ENCODE results near the gene LRPPRC. TPM values are rescaled to one million over a fixed set of nuclear protein-coding genes. Genes with fewer than 3 reads are reported as not detected.

Gene LRPPRC
- polyA plus RNA-seq, 2 donors, result 11.2 to 23.1 TPM

GRCh38 chr2:43985359-43985758 is 10.4 kb downstream of the LRPPRC start:
- Histone ChIP-seq H3K27ac (ENCODE audit: low read depth in 2 of 2, low read length in 1 of 2) (no peak overlapping the region), H3K36me3 (ENCODE audit: control insufficient read depth in 2 of 2, insufficient read depth in 2 of 2, low read length in 1 of 2) (peaks cover 0 to 3% of the 10 kb centered on the region in 2 donors), H3K4me3 (ENCODE audit: low read depth in 1 of 2, low read length in 2 of 2) (no peak overlapping the region), H3K9me3 (ENCODE audit: control insufficient read depth in 2 of 2, insufficient read depth in 1 of 2, low read depth in 1 of 2, low read length in 1 of 2) (no peaks in the 10 kb centered on the region), H3K4me1 (ENCODE audit: control insufficient read depth in 2 of 2, insufficient read depth in 2 of 2, low read length in 1 of 2) (no peaks in the 10 kb centered on the region), H3K27me3 (ENCODE audit: control insufficient read depth in 1 of 2, insufficient read depth in 2 of 2, low read length in 2 of 2) (no peaks in the 10 kb centered on the region)
- WGBS, 2 donors, result 94 to 99% methylated on average over 3 of the region's 3 CpGs

DNA sequence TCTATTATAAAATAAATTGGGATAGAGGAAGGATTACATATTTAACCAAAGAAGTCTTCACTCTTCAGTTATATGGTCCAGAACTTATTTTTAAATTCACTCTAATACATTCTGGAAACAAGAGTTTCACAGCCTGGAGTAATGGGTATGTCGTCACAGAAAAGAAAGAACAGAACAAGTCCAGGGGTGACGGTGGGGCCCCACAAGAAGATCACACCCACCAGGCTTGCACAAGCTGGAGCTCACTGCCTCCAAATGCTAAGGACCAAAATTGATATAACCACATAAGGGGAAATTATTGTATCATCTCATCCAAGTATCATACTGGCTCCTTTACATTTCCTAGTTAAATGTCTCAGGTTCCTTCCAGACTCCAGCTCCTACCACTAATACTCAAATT is 11.3 kb downstream of the LRPPRC start:
- no peaks in the 10 kb centered on the region for H3K4me1 ChIP-seq (ENCODE audit: control insufficient read depth in 2 of 2, insufficient read depth in 2 of 2, low read length in 1 of 2)
- H3K9me3 ChIP-seq (ENCODE audit: control insufficient read depth in 2 of 2, insufficient read depth in 1 of 2, low read depth in 1 of 2, low read length in 1 of 2), result no peaks in the 10 kb centered on the region
- no peaks in the 10 kb centered on the region for H3K27me3 ChIP-seq (ENCODE audit: control insufficient read depth in 1 of 2, insufficient read depth in 2 of 2, low read length in 2 of 2)
- no peak overlapping the region for H3K4me3 ChIP-seq (ENCODE audit: low read depth in 1 of 2, low read length in 2 of 2)
- H3K27ac ChIP-seq (ENCODE audit: low read depth in 2 of 2, low read length in 1 of 2), result no peak overlapping the region
- peaks cover 0 to 3% of the 10 kb centered on the region in 2 donors for H3K36me3 ChIP-seq (ENCODE audit: control insufficient read depth in 2 of 2, insufficient read depth in 2 of 2, low read length in 1 of 2)
- 87 to 98% methylated on average over 2 of the region's 2 CpGs for WGBS, 2 donors

GRCh38 chr2:43980902-43981301 is 14.9 kb downstream of the LRPPRC start:
- H3K9me3 ChIP-seq (ENCODE audit: control insufficient read depth in 2 of 2, insufficient read depth in 1 of 2, low read depth in 1 of 2, low read length in 1 of 2), result no peaks in the 10 kb centered on the region
- peaks cover 0 to 3% of the 10 kb centered on the region in 2 donors for H3K36me3 ChIP-seq (ENCODE audit: control insufficient read depth in 2 of 2, insufficient read depth in 2 of 2, low read length in 1 of 2)
- H3K27ac ChIP-seq (ENCODE audit: low read depth in 2 of 2, low read length in 1 of 2), result no peak overlapping the region
- 87 to 95% methylated on average over 2 of the region's 2 CpGs for WGBS, 2 donors
- no peaks in the 10 kb centered on the region for H3K4me1 ChIP-seq (ENCODE audit: control insufficient read depth in 2 of 2, insufficient read depth in 2 of 2, low read length in 1 of 2)
- no peak overlapping the region for H3K4me3 ChIP-seq (ENCODE audit: low read depth in 1 of 2, low read length in 2 of 2)
- H3K27me3 ChIP-seq (ENCODE audit: control insufficient read depth in 1 of 2, insufficient read depth in 2 of 2, low read length in 2 of 2), result no peaks in the 10 kb centered on the region

DNA sequence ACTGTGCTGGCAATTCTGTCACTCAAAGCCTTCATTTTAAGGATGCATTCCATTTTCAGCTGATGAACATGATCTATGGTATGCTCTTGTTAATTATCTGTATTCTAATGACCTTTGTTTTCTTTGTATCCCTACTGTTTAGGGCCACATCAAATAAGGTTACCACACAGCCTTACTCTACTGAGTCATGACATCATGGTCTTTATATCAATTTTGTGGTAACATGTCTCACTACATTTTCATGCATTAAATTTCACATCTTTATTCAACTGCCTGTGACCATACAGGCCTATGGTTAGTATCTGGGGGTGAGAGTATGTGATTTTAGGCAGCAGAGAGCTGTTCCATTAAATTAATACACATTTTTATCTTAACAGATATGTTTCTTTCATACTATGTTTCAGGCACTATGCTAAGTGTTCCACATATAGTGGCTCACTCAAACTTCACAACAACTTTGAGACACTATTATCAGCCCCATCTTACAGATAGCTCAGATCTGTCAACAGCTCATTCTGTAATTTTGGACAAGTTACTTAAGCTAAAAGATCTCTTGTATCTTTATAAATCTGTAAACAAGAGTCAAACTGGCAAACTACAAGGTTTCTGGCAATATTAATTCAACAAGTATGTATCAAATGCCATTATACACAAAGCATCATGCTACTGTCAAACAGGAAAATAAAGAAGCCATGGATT is 18.0 kb downstream of the LRPPRC start:
- Histone ChIP-seq H3K4me1 (ENCODE audit: control insufficient read depth in 2 of 2, insufficient read depth in 2 of 2, low read length in 1 of 2) (no peaks in the 10 kb centered on the region), H3K4me3 (ENCODE audit: low read depth in 1 of 2, low read length in 2 of 2) (no peak overlapping the region), H3K9me3 (ENCODE audit: control insufficient read depth in 2 of 2, insufficient read depth in 1 of 2, low read depth in 1 of 2, low read length in 1 of 2) (no peaks in the 10 kb centered on the region), H3K36me3 (ENCODE audit: control insufficient read depth in 2 of 2, insufficient read depth in 2 of 2, low read length in 1 of 2) (peaks cover 4 to 7% of the 10 kb centered on the region in 2 donors), H3K27me3 (ENCODE audit: control insufficient read depth in 1 of 2, insufficient read depth in 2 of 2, low read length in 2 of 2) (no peaks in the 10 kb centered on the region), H3K27ac (ENCODE audit: low read depth in 2 of 2, low read length in 1 of 2) (no peak overlapping the region)

DNA sequence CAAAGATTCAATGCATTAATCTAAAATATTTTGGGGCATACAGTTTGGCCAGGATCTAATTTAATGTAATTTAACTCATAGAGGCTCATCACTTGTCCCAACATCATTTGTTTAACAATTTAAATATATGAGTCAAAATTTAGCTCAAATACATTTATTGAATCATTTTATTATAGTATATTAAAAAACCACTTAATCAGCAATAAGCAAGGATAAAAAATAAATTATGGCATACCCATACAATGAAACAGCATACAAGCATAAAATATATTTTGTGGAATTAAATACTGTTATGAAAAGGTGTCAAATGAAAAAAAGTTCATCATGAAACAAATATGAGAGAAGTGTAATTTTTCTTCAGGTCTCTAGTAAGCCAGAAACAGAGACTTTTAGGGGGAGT is 34.9 kb downstream of the LRPPRC start:
- no peaks in the 10 kb centered on the region for H3K4me1 ChIP-seq (ENCODE audit: control insufficient read depth in 2 of 2, insufficient read depth in 2 of 2, low read length in 1 of 2)
- H3K4me3 ChIP-seq (ENCODE audit: low read depth in 1 of 2, low read length in 2 of 2), result no peak overlapping the region
- H3K36me3 ChIP-seq (ENCODE audit: control insufficient read depth in 2 of 2, insufficient read depth in 2 of 2, low read length in 1 of 2), result peaks cover 0 to 7% of the 10 kb centered on the region in 2 donors
- H3K9me3 ChIP-seq (ENCODE audit: control insufficient read depth in 2 of 2, insufficient read depth in 1 of 2, low read depth in 1 of 2, low read length in 1 of 2), result no peaks in the 10 kb centered on the region
- no peaks in the 10 kb centered on the region for H3K27me3 ChIP-seq (ENCODE audit: control insufficient read depth in 1 of 2, insufficient read depth in 2 of 2, low read length in 2 of 2)
- H3K27ac ChIP-seq (ENCODE audit: low read depth in 2 of 2, low read length in 1 of 2), result no peak overlapping the region

DNA sequence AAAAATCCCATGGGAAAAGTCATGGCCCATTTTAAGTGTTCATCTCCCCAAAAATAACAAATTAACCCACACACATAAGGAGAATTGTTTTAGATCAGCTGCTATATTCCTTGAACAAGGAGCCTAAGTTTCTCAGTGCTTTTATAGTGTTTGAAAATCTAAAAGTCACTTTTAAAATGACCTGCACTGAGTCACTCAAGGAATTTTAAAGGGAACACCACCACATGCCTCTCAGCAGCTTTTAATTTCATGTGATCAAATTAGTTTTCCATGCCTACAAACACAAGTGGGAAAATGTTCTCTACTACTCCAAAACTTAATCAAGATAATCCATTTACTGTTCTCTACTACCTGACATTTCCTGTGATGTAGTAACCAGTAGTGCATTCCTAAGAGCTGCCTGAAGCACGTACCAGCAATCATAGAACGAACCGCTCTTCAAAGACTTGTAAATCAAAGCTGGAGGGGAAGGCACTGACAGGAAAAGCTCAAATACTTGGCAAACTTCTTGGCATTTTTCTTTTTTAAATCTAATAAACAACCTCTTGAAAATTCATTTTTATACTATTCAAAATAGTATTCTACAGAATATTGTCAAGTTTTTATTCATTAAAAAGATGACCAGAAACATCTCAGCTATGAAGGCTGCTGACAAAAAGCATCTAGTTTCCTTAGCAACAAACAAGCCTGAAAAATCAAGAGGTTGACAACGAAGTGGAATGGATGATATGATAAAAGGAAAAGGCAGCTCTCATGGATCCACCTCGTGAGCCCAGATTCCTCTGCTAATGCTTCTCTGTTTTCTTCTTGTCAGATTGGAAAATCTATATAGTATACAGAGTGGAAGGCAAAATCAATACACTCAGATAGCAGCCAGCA is 37.2 kb downstream of the LRPPRC start:
- no peak overlapping the region for H3K4me3 ChIP-seq (ENCODE audit: low read depth in 1 of 2, low read length in 2 of 2)
- 74 to 77% methylated on average over 5 of the region's 5 CpGs for WGBS, 2 donors
- H3K27ac ChIP-seq (ENCODE audit: low read depth in 2 of 2, low read length in 1 of 2), result no peak overlapping the region
- H3K27me3 ChIP-seq (ENCODE audit: control insufficient read depth in 1 of 2, insufficient read depth in 2 of 2, low read length in 2 of 2), result no peaks in the 10 kb centered on the region
- peaks cover 0 to 11% of the 10 kb centered on the region in 2 donors for H3K36me3 ChIP-seq (ENCODE audit: control insufficient read depth in 2 of 2, insufficient read depth in 2 of 2, low read length in 1 of 2)
- no peaks in the 10 kb centered on the region for H3K9me3 ChIP-seq (ENCODE audit: control insufficient read depth in 2 of 2, insufficient read depth in 1 of 2, low read depth in 1 of 2, low read length in 1 of 2)
- H3K4me1 ChIP-seq (ENCODE audit: control insufficient read depth in 2 of 2, insufficient read depth in 2 of 2, low read length in 1 of 2), result no peaks in the 10 kb centered on the region

DNA sequence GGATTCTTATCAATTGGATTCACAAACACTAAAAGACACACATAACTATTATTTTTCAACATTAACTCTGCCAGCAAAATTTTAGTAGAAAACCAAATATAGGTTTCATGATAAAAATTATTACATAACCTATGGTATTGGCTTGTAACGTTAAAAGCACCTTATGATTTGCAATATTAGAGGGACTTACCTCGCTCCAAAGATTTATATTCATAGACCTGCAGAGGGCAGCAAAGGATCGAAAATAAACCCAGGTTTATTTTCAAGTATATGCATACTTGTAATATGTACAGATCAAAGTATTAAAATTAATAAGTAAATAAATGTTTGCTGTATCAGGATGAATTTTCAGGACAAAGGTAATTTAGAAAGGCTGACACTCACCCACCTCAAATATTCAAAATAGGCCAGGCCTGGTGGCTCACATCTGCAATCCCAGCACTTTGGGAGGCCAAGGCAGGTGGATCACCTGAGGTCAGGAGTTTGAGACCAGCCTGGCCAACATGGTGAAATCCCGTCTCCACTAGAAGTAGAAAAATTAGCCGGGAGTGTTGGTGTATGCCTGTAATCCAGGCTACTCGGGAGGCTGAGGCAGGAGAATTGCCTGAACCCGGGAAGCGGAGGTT is 45.3 kb downstream of the LRPPRC start:
- 65 to 68% methylated on average over 8 of the region's 8 CpGs for WGBS, 2 donors
- Histone ChIP-seq H3K27me3 (ENCODE audit: control insufficient read depth in 1 of 2, insufficient read depth in 2 of 2, low read length in 2 of 2) (no peaks in the 10 kb centered on the region), H3K36me3 (ENCODE audit: control insufficient read depth in 2 of 2, insufficient read depth in 2 of 2, low read length in 1 of 2) (peaks cover 0 to 5% of the 10 kb centered on the region in 2 donors), H3K4me3 (ENCODE audit: low read depth in 1 of 2, low read length in 2 of 2) (no peak overlapping the region), H3K4me1 (ENCODE audit: control insufficient read depth in 2 of 2, insufficient read depth in 2 of 2, low read length in 1 of 2) (no peaks in the 10 kb centered on the region), H3K27ac (ENCODE audit: low read depth in 2 of 2, low read length in 1 of 2) (no peak overlapping the region), H3K9me3 (ENCODE audit: control insufficient read depth in 2 of 2, insufficient read depth in 1 of 2, low read depth in 1 of 2, low read length in 1 of 2) (no peaks in the 10 kb centered on the region)

- 80 to 84% methylated on average over 3 of the region's 3 CpGs for WGBS, 2 donors
- no peaks in the 10 kb centered on the region for H3K27me3 ChIP-seq (ENCODE audit: control insufficient read depth in 1 of 2, insufficient read depth in 2 of 2, low read length in 2 of 2)
- no peaks in the 10 kb centered on the region for H3K9me3 ChIP-seq (ENCODE audit: control insufficient read depth in 2 of 2, insufficient read depth in 1 of 2, low read depth in 1 of 2, low read length in 1 of 2)
- H3K27ac ChIP-seq (ENCODE audit: low read depth in 2 of 2, low read length in 1 of 2), result no peak overlapping the region
- no peak overlapping the region for H3K4me3 ChIP-seq (ENCODE audit: low read depth in 1 of 2, low read length in 2 of 2)
- peaks cover 0 to 6% of the 10 kb centered on the region in 2 donors for H3K36me3 ChIP-seq (ENCODE audit: control insufficient read depth in 2 of 2, insufficient read depth in 2 of 2, low read length in 1 of 2)
- H3K4me1 ChIP-seq (ENCODE audit: control insufficient read depth in 2 of 2, insufficient read depth in 2 of 2, low read length in 1 of 2), result no peaks in the 10 kb centered on the region
Measured at GRCh38 chr2:43948370-43948769, 47.4 kb downstream of the LRPPRC start.

GRCh38 chr2:43946685-43947084 is 49.1 kb downstream of the LRPPRC start:
- H3K27ac ChIP-seq (ENCODE audit: low read depth in 2 of 2, low read length in 1 of 2), result no peak overlapping the region
- H3K36me3 ChIP-seq (ENCODE audit: control insufficient read depth in 2 of 2, insufficient read depth in 2 of 2, low read length in 1 of 2), result peaks cover 0 to 6% of the 10 kb centered on the region in 2 donors
- no peaks in the 10 kb centered on the region for H3K9me3 ChIP-seq (ENCODE audit: control insufficient read depth in 2 of 2, insufficient read depth in 1 of 2, low read depth in 1 of 2, low read length in 1 of 2)
- no peak overlapping the region for H3K4me3 ChIP-seq (ENCODE audit: low read depth in 1 of 2, low read length in 2 of 2)
- H3K27me3 ChIP-seq (ENCODE audit: control insufficient read depth in 1 of 2, insufficient read depth in 2 of 2, low read length in 2 of 2), result no peaks in the 10 kb centered on the region
- WGBS, 2 donors, result 96 to 97% methylated on average over 4 of the region's 4 CpGs
- H3K4me1 ChIP-seq (ENCODE audit: control insufficient read depth in 2 of 2, insufficient read depth in 2 of 2, low read length in 1 of 2), result no peaks in the 10 kb centered on the region

Measured in esophagus (tissue), 2 donors.